Measurements from ENCODE around the gene SLC25A22. TPM values are rescaled to one million over a fixed set of nuclear protein-coding genes. Genes with fewer than 3 reads are reported as not detected.

Gene SLC25A22
- total and polyA plus RNA-seq, 9 of the 15 experiments (the other 6 are each of a cell fraction or from before 2014, with no cell fraction given): 0.41 to 55.4 (median 11.4) TPM

- TF ChIP-seq TAF1 (IDR thresholded peaks at IDR 0.05; ENCODE audit: control insufficient read depth, extremely low read depth, insufficient read depth, low read length, severe bottlenecking) (no peak), PCBP1 (IDR thresholded peaks at IDR 0.05; ENCODE audit: low read depth, low read length, poor library complexity, severe bottlenecking) (peak; percentile 32), MBD2 (IDR thresholded peaks at IDR 0.05; ENCODE audit: borderline replicate concordance, low read depth) (no peak), ZNF253 (CRISPR knock-in tag; conservative IDR thresholded peaks at IDR 0.05) (no peak), NFATC3 (IDR thresholded peaks at IDR 0.05) (no peak), GATAD2A (IDR thresholded peaks at IDR 0.05) (peak; percentile 90), SMARCE1 (IDR thresholded peaks at IDR 0.05) (no peak), LEF1 (IDR thresholded peaks at IDR 0.05) (no peak), PPARD (CRISPR knock-in tag; IDR thresholded peaks at IDR 0.05) (no peak), ZNF444 (CRISPR knock-in tag; IDR thresholded peaks at IDR 0.05) (no peak), SUPT5H (IDR thresholded peaks at IDR 0.05) (no peak; the same call in 1 of the 2 replicates), MYNN (IDR thresholded peaks at IDR 0.05) (no peak), MYNN (CRISPR knock-in tag; IDR thresholded peaks at IDR 0.05) (no peak), SMAD3 (CRISPR knock-in tag; conservative IDR thresholded peaks at IDR 0.05) (no peak)
- TF ChIP-seq, protein P1, sequence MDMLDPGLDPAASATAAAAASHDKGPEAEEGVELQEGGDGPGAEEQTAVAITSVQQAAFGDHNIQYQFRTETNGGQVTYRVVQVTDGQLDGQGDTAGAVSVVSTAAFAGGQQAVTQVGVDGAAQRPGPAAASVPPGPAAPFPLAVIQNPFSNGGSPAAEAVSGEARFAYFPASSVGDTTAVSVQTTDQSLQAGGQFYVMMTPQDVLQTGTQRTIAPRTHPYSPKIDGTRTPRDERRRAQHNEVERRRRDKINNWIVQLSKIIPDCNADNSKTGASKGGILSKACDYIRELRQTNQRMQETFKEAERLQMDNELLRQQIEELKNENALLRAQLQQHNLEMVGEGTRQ (CRISPR knock-in tag; IDR thresholded peaks at IDR 0.05): no peak
- TF ChIP-seq, protein P2, sequence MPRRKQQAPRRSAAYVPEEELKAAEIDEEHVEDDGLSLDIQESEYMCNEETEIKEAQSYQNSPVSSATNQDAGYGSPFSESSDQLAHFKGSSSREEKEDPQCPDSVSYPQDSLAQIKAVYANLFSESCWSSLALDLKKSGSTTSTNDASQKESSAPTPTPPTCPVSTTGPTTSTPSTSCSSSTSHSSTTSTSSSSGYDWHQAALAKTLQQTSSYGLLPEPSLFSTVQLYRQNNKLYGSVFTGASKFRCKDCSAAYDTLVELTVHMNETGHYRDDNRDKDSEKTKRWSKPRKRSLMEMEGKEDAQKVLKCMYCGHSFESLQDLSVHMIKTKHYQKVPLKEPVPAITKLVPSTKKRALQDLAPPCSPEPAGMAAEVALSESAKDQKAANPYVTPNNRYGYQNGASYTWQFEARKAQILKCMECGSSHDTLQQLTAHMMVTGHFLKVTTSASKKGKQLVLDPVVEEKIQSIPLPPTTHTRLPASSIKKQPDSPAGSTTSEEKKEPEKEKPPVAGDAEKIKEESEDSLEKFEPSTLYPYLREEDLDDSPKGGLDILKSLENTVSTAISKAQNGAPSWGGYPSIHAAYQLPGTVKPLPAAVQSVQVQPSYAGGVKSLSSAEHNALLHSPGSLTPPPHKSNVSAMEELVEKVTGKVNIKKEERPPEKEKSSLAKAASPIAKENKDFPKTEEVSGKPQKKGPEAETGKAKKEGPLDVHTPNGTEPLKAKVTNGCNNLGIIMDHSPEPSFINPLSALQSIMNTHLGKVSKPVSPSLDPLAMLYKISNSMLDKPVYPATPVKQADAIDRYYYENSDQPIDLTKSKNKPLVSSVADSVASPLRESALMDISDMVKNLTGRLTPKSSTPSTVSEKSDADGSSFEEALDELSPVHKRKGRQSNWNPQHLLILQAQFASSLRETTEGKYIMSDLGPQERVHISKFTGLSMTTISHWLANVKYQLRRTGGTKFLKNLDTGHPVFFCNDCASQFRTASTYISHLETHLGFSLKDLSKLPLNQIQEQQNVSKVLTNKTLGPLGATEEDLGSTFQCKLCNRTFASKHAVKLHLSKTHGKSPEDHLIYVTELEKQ (CRISPR knock-in tag; IDR thresholded peaks at IDR 0.05): no peak
- TF ChIP-seq, protein P3, sequence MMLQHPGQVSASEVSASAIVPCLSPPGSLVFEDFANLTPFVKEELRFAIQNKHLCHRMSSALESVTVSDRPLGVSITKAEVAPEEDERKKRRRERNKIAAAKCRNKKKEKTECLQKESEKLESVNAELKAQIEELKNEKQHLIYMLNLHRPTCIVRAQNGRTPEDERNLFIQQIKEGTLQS (IDR thresholded peaks at IDR 0.05): no peak
- TF ChIP-seq, protein P3 (CRISPR knock-in tag; conservative IDR thresholded peaks at IDR 0.05): no peak
- TF ChIP-seq, protein P4, sequence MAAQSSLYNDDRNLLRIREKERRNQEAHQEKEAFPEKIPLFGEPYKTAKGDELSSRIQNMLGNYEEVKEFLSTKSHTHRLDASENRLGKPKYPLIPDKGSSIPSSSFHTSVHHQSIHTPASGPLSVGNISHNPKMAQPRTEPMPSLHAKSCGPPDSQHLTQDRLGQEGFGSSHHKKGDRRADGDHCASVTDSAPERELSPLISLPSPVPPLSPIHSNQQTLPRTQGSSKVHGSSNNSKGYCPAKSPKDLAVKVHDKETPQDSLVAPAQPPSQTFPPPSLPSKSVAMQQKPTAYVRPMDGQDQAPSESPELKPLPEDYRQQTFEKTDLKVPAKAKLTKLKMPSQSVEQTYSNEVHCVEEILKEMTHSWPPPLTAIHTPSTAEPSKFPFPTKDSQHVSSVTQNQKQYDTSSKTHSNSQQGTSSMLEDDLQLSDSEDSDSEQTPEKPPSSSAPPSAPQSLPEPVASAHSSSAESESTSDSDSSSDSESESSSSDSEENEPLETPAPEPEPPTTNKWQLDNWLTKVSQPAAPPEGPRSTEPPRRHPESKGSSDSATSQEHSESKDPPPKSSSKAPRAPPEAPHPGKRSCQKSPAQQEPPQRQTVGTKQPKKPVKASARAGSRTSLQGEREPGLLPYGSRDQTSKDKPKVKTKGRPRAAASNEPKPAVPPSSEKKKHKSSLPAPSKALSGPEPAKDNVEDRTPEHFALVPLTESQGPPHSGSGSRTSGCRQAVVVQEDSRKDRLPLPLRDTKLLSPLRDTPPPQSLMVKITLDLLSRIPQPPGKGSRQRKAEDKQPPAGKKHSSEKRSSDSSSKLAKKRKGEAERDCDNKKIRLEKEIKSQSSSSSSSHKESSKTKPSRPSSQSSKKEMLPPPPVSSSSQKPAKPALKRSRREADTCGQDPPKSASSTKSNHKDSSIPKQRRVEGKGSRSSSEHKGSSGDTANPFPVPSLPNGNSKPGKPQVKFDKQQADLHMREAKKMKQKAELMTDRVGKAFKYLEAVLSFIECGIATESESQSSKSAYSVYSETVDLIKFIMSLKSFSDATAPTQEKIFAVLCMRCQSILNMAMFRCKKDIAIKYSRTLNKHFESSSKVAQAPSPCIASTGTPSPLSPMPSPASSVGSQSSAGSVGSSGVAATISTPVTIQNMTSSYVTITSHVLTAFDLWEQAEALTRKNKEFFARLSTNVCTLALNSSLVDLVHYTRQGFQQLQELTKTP (IDR thresholded peaks at IDR 0.05; ENCODE audit: low read depth in 1 of 2, partially characterized antibody in 2 of 2): no peak
- TF ChIP-seq, protein P5, sequence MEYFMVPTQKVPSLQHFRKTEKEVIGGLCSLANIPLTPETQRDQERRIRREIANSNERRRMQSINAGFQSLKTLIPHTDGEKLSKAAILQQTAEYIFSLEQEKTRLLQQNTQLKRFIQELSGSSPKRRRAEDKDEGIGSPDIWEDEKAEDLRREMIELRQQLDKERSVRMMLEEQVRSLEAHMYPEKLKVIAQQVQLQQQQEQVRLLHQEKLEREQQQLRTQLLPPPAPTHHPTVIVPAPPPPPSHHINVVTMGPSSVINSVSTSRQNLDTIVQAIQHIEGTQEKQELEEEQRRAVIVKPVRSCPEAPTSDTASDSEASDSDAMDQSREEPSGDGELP (CRISPR knock-in tag; IDR thresholded peaks at IDR 0.05; ENCODE audit: borderline replicate concordance): 0 out of 2 replicates have a peak, but pooled peaks have one; percentile 6
These were observed at the start of gene SLC25A22 (continued) for GRCh38 chr11:798093-798713.

Measured in K562 (cell line).